ENCODE measurements around the gene HLA-F.

The HLA-F gene

DNA sequence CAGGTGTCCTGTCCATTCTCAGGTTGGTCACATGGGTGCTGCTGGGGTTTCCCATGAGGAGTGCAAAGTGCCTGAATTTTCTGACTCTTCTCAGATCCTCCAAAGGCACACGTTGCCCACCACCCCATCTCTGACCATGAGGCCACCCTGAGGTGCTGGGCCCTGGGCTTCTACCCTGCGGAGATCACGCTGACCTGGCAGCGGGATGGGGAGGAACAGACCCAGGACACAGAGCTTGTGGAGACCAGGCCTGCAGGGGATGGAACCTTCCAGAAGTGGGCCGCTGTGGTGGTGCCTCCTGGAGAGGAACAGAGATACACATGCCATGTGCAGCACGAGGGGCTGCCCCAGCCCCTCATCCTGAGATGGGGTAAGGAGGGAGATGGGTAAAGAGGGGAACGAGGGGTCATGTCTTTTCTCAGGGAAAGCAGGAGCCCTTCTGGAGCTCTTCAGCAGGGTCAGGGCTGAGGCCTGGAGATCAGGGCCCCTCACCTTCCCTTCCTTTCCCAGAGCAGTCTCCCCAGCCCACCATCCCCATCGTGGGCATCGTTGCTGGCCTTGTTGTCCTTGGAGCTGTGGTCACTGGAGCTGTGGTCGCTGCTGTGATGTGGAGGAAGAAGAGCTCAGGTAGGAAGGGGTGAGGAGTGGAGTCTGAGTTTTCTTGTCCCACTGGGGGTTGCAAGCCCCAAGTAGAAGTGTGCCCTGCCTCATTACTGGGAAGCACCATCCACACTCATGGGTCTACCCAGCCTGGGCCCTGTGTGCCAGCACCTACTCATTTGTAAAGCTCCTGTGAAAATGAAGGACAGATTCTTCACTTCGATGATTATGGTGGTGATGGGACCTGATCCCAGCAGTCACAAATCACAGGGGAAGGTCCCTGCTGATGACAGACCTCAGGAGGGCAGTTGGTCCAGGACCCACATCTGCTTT is 2.0 kb downstream of the HLA-F start:
- no peak for DNase-seq

DNA sequence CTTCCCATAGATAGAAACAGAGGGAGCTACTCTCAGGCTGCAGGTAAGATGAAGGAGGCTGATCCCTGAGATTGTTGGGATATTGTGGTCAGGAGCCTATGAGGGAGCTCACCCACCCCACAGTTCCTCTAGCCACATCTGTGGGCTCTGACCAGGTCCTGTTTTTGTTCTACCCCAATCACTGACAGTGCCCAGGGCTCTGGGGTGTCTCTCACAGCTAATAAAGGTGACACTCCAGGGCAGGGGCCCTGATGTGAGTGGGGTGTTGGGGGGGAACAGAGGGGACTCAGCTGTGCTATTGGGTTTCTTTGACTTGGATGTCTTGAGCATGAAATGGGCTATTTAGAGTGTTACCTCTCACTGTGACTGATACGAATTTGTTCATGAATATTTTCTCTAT is 2.8 kb downstream of the HLA-F start:
- DNase-seq: no peak

GRCh38 chr6:29726571-29727194 is 3.4 kb downstream of the HLA-F start:
- DNase-seq: no peak

- DNase-seq: no peak
These were observed 4.4 kb downstream of the HLA-F start for GRCh38 chr6:29727637-29728036.

GRCh38 chr6:29728173-29728874 is 5.1 kb downstream of the HLA-F start:
- DNase-seq: no peak

DNA sequence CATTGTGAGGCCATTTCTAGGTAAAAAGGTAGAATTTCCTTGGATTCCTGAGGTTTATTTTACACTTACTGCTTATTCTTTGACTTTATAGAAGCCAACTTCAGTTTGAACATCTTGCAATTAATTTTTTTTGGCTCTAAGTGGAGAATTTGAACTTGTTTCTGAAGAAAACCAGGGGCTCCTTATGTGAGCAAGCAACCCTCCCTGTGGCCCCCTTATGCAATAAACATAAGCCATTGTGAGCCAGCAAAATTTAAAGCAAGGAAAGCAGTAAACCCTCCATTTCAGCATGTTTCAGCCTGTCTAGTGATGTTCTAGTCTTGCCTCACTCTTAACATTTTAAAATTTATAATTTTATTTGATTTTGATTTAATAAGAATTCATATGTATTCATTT is 5.6 kb downstream of the HLA-F start:
- no peak for DNase-seq

DNA sequence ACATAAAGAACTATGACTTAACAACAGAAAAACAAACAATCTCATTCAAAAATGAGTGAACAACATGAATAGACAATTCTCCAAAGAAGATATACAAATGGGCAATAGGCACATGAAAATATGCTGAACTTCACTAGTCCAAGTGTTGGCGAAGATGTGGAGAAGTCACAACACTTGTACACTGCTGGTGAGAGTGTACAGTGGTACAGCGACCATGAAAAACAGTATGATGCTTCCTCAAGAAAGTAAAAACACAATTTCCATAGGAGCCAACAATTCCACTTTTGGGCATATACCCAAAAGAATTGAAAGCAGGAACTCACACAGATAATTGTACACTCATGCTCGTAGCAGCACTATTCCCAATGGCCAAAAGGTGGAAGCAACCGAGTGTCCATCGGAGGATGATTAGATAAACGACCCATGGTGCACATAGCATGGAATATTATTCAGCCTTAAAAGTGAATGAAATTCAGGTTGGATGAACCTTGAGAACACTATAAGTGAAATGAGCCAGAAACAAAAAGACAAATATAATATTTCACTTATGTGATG is 6.6 kb downstream of the HLA-F start:
- DNase-seq: no peak

DNA sequence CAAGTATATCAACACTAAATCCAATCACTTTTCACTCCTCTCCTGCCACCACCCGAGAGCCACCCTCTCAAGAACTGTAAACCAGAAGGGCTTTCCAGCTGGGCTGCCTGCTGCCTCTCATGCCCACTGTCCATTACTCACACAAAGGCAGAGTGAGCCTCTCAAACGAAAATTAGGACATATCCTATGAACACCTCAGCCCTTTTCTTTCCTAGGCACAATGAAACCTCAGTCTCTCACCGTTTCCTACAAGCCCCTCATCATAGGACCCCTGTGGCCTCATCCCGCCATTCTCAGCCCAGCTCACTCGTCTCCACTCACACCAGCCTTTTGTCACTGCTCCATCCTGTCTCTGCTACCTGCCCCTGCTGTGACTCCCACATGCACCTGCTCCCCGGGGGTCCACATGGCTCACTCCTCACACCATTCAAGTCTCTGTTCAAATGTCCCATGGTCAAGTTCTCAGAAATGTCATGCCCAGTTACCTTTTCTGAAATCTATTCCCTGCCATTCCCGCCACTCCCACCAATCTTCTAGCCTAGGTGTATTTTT is 7.4 kb downstream of the HLA-F start:
- no peak for DNase-seq

GRCh38 chr6:29731281-29731680 is 8.0 kb downstream of the HLA-F start:
- DNase-seq: no peak

DNA sequence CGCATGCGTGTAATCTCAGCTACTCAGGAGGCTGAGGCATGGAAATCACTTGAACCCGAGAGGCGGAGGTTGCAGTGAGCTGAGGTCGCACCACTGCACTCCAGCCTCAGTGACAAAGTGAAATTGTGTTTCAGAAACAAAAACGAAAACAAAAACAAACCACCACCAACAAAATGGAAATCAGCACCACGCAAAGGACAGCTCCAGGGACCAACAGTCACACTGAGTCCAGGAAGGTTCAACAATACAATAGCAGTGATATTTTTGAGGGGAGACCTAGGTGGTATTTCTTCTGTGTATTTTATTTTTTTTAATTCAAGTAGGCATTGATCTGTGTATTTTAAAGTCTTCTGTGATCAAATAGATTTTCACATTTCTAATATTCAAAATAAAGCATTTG is 9.8 kb downstream of the HLA-F start:
- no peak for DNase-seq

DNA sequence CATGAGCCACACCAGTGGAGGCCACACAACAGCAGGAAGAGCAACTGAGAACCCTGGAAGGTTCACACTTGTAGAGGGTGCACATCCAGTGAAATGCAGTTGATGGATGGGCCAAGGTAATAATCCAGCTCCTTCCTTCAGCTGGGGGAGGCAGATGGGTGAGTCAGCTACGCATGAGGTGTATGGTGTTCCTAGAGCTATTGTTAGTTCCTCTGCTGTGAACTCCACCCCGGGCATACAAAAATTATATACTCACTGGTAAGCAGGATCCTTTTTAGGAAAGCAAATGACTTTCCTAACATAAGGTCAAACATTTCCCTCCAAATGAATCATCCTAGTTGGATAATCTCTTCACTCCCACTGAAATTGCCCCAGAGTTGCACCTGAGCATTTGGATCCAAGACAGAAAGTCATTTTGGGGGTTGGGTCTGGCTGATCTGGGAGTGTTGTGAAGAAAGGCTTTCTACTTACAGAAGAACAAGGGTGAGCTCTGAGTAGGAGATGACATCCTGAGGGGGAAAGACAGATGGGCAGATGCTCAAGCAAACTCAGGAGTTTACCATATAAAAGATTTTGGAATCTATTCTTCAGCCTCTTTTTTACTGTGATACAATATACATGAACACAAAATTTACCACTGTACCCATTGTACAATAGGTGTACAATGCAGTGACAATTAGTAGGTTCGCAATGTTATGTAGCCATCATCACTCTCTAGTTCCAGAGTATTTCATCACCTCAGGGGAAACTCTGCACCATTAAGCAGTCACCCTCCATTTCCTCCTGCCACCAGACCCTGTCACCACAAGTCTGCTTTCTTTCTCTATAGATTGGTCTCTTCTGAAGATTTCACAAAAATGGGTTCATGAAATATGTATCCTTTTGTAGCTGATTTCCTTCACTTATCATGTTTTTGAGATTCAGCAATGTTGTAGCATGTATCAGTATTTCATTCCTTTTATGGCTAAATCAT is 11.1 kb downstream of the HLA-F start:
- no peak for DNase-seq

- DNase-seq: no peak
These were observed 13.3 kb downstream of the HLA-F start for GRCh38 chr6:29736563-29736962.

DNA sequence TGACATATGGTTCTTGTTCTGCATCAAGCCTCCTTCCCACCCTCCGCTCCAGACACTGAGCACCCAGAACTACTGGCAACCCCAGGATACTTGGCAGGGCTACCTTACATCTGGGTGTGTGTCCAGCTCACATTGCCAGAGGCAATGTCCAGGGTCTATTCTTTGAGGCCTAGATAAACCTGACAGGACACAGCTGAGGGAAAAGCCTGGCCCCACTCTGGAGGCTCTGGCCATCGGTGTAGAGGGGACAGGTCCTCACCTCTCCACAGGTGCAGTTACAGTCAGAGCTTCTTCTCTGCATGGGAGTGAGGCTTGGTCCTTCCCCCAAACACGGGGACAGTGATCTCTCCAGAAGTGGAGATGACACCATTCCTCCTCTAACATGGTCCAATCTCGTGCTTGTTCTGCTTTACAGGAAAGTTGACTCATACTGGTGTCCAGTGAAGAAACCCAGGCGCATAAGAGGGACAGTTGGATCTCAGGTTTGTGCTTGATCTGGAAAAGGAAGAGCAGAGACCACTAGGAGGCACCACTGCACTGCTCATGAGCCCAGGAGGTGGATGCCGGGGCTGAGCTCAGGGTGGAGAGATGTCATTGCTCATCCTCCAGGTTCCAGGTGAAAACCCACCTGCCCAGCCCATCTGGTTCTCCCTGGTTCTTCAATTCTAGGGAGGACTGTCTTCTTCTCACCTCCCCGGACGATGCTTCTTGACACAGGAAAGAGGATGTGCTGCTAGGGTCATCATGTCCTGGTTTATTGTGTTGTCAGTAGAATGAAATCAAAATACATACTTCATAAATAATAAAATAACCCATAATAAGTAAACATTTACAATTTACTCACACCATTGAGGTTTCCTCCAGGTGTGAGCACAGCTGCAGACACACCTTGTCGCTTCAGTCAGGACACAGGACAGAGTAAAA is 14.7 kb downstream of the HLA-F start:
- peak; percentile 49 for DNase-seq

DNA sequence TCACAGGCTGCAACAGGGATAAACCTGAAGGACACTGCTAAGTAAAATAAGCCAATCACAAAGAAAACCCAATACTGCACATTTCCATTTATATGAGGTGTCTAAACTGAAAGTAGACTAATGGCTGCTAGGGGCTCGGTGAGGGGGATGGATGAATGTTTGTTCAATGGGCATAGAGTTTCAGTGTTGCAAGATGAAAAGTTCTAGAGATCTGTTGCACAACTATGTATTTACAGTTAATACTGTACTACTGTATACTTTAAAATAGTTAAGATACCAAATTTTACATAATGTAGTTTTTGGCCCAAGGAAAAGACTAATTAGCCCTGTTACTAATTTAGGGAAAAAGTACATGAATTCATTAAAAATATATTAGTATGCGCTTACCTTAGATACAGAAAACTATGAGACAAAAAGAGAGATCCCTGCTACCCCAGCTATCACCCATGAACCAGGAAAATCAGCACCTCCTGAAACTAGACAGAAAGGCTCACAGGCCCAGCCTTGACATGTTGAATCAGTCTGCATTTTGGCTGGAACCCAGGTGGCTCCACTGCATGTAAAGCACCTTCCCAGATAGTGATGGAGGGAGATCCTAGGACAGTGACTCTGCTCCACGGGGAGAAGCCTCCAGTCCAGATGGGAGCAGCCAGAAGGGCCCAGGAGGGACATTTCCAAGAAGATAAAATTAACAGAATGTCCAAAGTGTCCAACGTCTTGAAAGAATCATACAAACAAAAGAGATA is 16.1 kb downstream of the HLA-F start:
- no peak for DNase-seq

- no peak for DNase-seq
These were observed 16.6 kb downstream of the HLA-F start for GRCh38 chr6:29739882-29740261.

GRCh38 chr6:29741592-29741991 is 18.4 kb downstream of the HLA-F start:
- DNase-seq: no peak

DNA sequence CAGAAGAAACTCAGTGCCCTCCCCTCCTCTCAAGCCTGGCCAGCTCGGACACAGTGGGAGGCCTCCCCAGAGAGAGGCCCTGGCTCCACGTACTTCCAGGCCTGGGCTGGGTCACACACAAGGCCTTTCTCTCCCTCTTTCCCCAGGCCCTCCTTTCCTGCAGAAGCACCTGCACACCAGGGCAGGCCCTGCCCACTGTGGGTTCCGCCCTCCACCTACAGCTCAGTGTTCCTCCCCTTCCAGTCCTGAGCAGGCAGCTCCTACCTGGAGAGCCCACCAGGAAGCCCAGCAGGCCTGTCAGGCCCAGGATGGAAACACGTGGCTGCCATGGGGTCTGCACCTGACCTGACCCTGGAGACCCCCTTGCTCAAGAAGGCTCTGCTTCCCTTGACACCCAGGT is 18.9 kb downstream of the HLA-F start:
- no peak for DNase-seq

DNA sequence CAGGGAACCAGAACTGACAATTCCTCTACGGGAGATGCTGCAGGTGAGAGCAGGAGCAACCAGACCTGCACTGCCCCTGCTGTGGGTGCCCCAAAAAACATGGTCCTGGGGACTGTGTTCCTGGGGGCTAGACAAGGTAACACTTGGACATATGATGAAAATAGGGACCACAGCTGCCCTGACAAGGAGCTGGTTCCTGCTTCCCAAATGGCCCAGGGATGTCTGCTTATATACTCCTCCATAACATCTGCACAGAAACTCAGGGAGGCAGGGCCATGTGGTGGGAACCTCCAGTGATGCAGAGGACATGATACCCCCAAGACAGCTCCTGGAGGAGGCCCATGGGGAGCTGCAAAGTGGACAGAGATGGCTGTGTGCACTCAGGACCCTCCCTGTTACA is 19.8 kb downstream of the HLA-F start:
- no peak for DNase-seq

- no peak for DNase-seq
These were observed 20.3 kb downstream of the HLA-F start for GRCh38 chr6:29743568-29743967.

DNA sequence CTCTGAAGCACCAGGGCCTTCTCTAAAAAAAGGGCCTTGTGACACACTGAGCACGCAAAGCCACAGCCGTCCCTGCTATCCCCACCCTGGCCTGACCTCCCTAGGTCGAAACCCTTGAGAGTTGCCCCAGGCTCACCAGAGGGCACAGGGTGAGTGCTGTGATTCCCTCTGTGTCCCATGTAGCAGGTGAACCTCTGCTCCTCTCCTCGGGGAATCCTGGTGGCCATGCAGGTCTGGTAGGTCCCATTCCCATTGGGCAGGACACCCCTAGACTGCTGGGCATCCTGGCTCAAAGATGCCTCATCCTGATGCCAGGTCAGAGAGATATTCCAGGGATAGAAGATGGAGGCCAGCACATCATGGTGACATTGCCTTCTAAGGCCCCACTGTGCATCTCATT is 20.9 kb downstream of the HLA-F start:
- no peak for DNase-seq
